NCI-H2171 treated with DMSO at 0.1 percent for 48 hours (cell line): ENCODE measurements around the gene PDCD1.

Source experiments
- DNase-seq: peaks from one replicate; lab custom pipeline; 2025; lab: John Stamatoyannopoulos, UW

Gene PDCD1

GRCh38 chr2:241852116-241852980 is 6.3 kb downstream of the PDCD1 start:
- DNase-seq: no peak

- no peak for DNase-seq
Measured at GRCh38 chr2:241851325-241852115, 7.2 kb downstream of the PDCD1 start.

- no peak for DNase-seq
Measured at GRCh38 chr2:241850544-241851324, 8.0 kb downstream of the PDCD1 start.

GRCh38 chr2:241849616-241850543 is 8.8 kb downstream of the PDCD1 start:
- no peak for DNase-seq

- no peak for DNase-seq
Measured at GRCh38 chr2:241848761-241849615, 9.7 kb downstream of the PDCD1 start.

- no peak for DNase-seq
Measured at GRCh38 chr2:241846406-241846805, 12.3 kb downstream of the PDCD1 start.

GRCh38 chr2:241844831-241845578 is 13.7 kb downstream of the PDCD1 start:
- no peak for DNase-seq

GRCh38 chr2:241844066-241844728 is 14.5 kb downstream of the PDCD1 start:
- DNase-seq: peak; percentile 22

- no peak for DNase-seq
Measured at GRCh38 chr2:241843321-241844065, 15.2 kb downstream of the PDCD1 start.

- DNase-seq: no peak
Measured at GRCh38 chr2:241842620-241843211, 16.0 kb downstream of the PDCD1 start.

- no peak for DNase-seq
Measured at GRCh38 chr2:241842067-241842415, 16.7 kb downstream of the PDCD1 start.

- DNase-seq: no peak
Measured at GRCh38 chr2:241841181-241842066, 17.3 kb downstream of the PDCD1 start.

GRCh38 chr2:241837197-241837965 is 21.3 kb downstream of the PDCD1 start:
- DNase-seq: no peak

- DNase-seq: no peak
Measured at GRCh38 chr2:241836292-241836691, 22.4 kb downstream of the PDCD1 start.

- DNase-seq: no peak
Measured at GRCh38 chr2:241835611-241836010, 23.1 kb downstream of the PDCD1 start.
